GM12878 (cell line): ENCODE results near the gene C15orf39.

Source experiments
- BACH1 ChIP-seq: fragments of 450-650 bp; IDR thresholded peaks from 2 replicates; pipeline ENCODE4 v1.6.1; 2017; ENCODE audit warnings: mild to moderate bottlenecking, borderline replicate concordance
- CEBPB ChIP-seq, 2 experiments: fragments of 150-350 bp in 1 of 2; IDR thresholded peaks; 2 replicates each; pipeline ENCODE4 v1.6.1; 2012 to 2014; ENCODE audit warnings: low read depth in 2 of 2, low read length in 2 of 2, borderline replicate concordance in 1 of 2, inconsistent platforms in 1 of 2
- CTCF ChIP-seq, 3 experiments: IDR thresholded peaks in 2 of 3; conservative IDR thresholded peaks in 1 of 3; 2 replicates each; pipeline ENCODE4 v1.5.1; 2011; ENCODE audit warnings: low read depth in 3 of 3, low read length in 3 of 3, mild to moderate bottlenecking in 3 of 3, control low read depth in 2 of 3, moderate library complexity in 2 of 3, inconsistent platforms in 1 of 3, mixed read lengths in 1 of 3; ENCODE audit not compliant: control insufficient read depth in 2 of 3, insufficient read depth in 1 of 3; ENCODE audit errors: extremely low read depth in 1 of 3
- FOS ChIP-seq: IDR thresholded peaks from 3 replicates; pipeline ENCODE4 v1.6.1; 2011; ENCODE audit warnings: borderline replicate concordance; ENCODE audit not compliant: insufficient read length; ENCODE audit errors: extremely low read depth
- GATAD2B ChIP-seq: fragments of 450-650 bp; conservative IDR thresholded peaks from 2 replicates; pipeline ENCODE4 v1.6.1; 2017; ENCODE audit warnings: low read depth, mild to moderate bottlenecking, moderate library complexity
- POLR2A ChIP-seq: IDR thresholded peaks from 2 replicates; pipeline ENCODE4 v1.6.1; 2011; ENCODE audit warnings: low read depth, mild to moderate bottlenecking, low read length
- RBBP5 ChIP-seq: fragments of 200-600 bp; sonication (generic); conservative IDR thresholded peaks from 2 replicates; pipeline ENCODE4 v1.6.1; 2016
- TAF1 ChIP-seq: IDR thresholded peaks from 2 replicates; pipeline ENCODE4 v1.6.1; 2011; ENCODE audit warnings: mild to moderate bottlenecking, low read depth, low read length, borderline replicate concordance
- USF2 ChIP-seq: IDR thresholded peaks from 2 replicates; pipeline ENCODE4 v1.6.1; 2011; ENCODE audit warnings: low read depth, low read length, improper control_type of control experiment, borderline replicate concordance
- ZSCAN29 ChIP-seq: fragments of 450-650 bp; IDR thresholded peaks from 2 replicates; pipeline ENCODE4 v1.6.1; 2017; ENCODE audit warnings: mild to moderate bottlenecking, moderate library complexity
- ZZZ3 ChIP-seq: IDR thresholded peaks from 2 replicates; pipeline ENCODE4 v1.6.1; 2011; ENCODE audit warnings: low read depth; ENCODE audit not compliant: control insufficient read depth, insufficient read length
- TF ChIP-seq, protein P1 (sequence below): fragments of 450-650 bp; IDR thresholded peaks from 2 replicates; pipeline ENCODE4 v1.6.1; 2016; ENCODE audit warnings: mild to moderate bottlenecking, moderate library complexity, borderline replicate concordance

- TF ChIP-seq TAF1 (no peak), ZSCAN29 (no peak), POLR2A (peak; percentile 54), BACH1 (no peak), CEBPB (IDR thresholded peaks at IDR 0.05; ENCODE audit: borderline replicate concordance in 1 of 2, low read depth in 2 of 2, low read length in 2 of 2) (no peak), RBBP5 (no peak), FOS (no peak), CTCF (IDR thresholded peaks at IDR 0.05 in 2 of 3, conservative IDR thresholded peaks at IDR 0.05 in 1 of 3; ENCODE audit: control insufficient read depth in 2 of 3, extremely low read depth in 1 of 3, insufficient read depth in 1 of 3, low read depth in 3 of 3, low read length in 3 of 3) (no peak), GATAD2B (no peak), ZZZ3 (no peak), USF2 (no peak)
- TF ChIP-seq, protein P1, sequence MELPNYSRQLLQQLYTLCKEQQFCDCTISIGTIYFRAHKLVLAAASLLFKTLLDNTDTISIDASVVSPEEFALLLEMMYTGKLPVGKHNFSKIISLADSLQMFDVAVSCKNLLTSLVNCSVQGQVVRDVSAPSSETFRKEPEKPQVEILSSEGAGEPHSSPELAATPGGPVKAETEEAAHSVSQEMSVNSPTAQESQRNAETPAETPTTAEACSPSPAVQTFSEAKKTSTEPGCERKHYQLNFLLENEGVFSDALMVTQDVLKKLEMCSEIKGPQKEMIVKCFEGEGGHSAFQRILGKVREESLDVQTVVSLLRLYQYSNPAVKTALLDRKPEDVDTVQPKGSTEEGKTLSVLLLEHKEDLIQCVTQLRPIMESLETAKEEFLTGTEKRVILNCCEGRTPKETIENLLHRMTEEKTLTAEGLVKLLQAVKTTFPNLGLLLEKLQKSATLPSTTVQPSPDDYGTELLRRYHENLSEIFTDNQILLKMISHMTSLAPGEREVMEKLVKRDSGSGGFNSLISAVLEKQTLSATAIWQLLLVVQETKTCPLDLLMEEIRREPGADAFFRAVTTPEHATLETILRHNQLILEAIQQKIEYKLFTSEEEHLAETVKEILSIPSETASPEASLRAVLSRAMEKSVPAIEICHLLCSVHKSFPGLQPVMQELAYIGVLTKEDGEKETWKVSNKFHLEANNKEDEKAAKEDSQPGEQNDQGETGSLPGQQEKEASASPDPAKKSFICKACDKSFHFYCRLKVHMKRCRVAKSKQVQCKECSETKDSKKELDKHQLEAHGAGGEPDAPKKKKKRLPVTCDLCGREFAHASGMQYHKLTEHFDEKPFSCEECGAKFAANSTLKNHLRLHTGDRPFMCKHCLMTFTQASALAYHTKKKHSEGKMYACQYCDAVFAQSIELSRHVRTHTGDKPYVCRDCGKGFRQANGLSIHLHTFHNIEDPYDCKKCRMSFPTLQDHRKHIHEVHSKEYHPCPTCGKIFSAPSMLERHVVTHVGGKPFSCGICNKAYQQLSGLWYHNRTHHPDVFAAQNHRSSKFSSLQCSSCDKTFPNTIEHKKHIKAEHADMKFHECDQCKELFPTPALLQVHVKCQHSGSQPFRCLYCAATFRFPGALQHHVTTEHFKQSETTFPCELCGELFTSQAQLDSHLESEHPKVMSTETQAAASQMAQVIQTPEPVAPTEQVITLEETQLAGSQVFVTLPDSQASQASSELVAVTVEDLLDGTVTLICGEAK: no peak
Measured at GRCh38 chr15:75210811-75211230, 9.1 kb downstream of the C15orf39 start.
